IMR-90 (cell line): ENCODE data around the gene XPNPEP2.

Source experiments
- CHD1 ChIP-seq: IDR thresholded peaks from 2 replicates; pipeline ENCODE4 v1.6.1; 2012; ENCODE audit warnings: low read depth, low read length, improper control_type of control experiment
- FOS ChIP-seq: fragments of 150-350 bp; IDR thresholded peaks from 2 replicates; pipeline ENCODE4 v1.6.1; 2016; ENCODE audit warnings: low read depth, low read length
- MAFK ChIP-seq: IDR thresholded peaks from 2 replicates; pipeline ENCODE4 v1.6.1; 2012; ENCODE audit warnings: low read depth, low read length, improper control_type of control experiment
- MXI1 ChIP-seq: IDR thresholded peaks from 2 replicates; pipeline ENCODE4 v1.6.1; 2012; ENCODE audit warnings: low read depth, mild to moderate bottlenecking, low read length, moderate library complexity, borderline replicate concordance
- POLR2A ChIP-seq: IDR thresholded peaks from 2 replicates; pipeline ENCODE4 v1.6.1; 2012; ENCODE audit warnings: mild to moderate bottlenecking, low read depth, low read length
- RAD21 ChIP-seq: IDR thresholded peaks from 2 replicates; pipeline ENCODE4 v1.6.1; 2012; ENCODE audit warnings: low read length, improper control_type of control experiment
- RCOR1 ChIP-seq: IDR thresholded peaks from 2 replicates; pipeline ENCODE4 v1.6.1; 2012; ENCODE audit warnings: mild to moderate bottlenecking, low read length, improper control_type of control experiment; ENCODE audit not compliant: insufficient replicate concordance
- RFX5 ChIP-seq: IDR thresholded peaks from 2 replicates; pipeline ENCODE4 v1.8.0; 2012; ENCODE audit warnings: low read depth, mild to moderate bottlenecking, low read length, moderate library complexity
- SMC3 ChIP-seq: fragments of 150-350 bp; IDR thresholded peaks from 2 replicates; pipeline ENCODE4 v1.6.1; 2016; ENCODE audit warnings: low read depth, mild to moderate bottlenecking, antibody characterized with exemption, low read length, moderate library complexity
- TF ChIP-seq, protein P1 (sequence below): conservative IDR thresholded peaks from 2 replicates; pipeline ENCODE4 v1.5.1; 2012; ENCODE audit warnings: mild to moderate bottlenecking, low read depth, low read length, improper control_type of control experiment
- TF ChIP-seq, protein P2 (sequence below): fragments of 150-350 bp; IDR thresholded peaks from 2 replicates; pipeline ENCODE4 v1.6.1; 2017; ENCODE audit warnings: mild to moderate bottlenecking, antibody characterized with exemption, low read length, low read depth

DNA sequence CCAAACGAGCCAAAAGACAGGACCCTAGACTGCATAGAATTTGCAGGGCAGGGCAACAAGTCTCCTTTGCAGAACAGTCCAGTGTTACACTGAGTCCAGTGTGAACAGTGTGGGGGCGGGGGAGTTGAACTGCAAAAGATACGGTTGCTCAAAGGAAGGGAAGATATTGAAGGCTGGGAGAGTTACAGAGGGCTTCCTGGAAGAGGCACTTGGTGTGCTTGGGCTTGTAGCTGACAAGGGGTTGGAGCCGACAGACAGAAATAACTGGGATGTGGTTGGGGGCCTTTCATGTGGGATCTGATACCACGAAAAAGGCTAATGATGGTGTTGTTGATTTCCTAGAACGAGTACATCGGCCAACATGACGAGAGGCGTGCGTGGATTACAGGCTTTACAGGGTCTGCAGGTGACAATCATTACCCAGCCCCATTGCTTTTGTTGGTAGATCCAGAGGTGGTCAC, 6.1 kb downstream of the XPNPEP2 start:
- TF ChIP-seq POLR2A (no peak), FOS (no peak), MXI1 (no peak), RFX5 (no peak), RAD21 (no peak), RCOR1 (no peak), MAFK (no peak), SMC3 (no peak), CHD1 (no peak)
- TF ChIP-seq, protein P1, sequence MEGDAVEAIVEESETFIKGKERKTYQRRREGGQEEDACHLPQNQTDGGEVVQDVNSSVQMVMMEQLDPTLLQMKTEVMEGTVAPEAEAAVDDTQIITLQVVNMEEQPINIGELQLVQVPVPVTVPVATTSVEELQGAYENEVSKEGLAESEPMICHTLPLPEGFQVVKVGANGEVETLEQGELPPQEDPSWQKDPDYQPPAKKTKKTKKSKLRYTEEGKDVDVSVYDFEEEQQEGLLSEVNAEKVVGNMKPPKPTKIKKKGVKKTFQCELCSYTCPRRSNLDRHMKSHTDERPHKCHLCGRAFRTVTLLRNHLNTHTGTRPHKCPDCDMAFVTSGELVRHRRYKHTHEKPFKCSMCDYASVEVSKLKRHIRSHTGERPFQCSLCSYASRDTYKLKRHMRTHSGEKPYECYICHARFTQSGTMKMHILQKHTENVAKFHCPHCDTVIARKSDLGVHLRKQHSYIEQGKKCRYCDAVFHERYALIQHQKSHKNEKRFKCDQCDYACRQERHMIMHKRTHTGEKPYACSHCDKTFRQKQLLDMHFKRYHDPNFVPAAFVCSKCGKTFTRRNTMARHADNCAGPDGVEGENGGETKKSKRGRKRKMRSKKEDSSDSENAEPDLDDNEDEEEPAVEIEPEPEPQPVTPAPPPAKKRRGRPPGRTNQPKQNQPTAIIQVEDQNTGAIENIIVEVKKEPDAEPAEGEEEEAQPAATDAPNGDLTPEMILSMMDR, result no peak
- TF ChIP-seq, protein P2, sequence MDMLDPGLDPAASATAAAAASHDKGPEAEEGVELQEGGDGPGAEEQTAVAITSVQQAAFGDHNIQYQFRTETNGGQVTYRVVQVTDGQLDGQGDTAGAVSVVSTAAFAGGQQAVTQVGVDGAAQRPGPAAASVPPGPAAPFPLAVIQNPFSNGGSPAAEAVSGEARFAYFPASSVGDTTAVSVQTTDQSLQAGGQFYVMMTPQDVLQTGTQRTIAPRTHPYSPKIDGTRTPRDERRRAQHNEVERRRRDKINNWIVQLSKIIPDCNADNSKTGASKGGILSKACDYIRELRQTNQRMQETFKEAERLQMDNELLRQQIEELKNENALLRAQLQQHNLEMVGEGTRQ, result no peak
